CD14-positive monocyte (primary cell): ENCODE data around the gene ZFAND2B. TPM values are rescaled to one million over a fixed set of nuclear protein-coding genes. Genes with fewer than 3 reads are reported as not detected.

Experiments
- DNase-seq, 3 donors: peaks; one replicate each; pipeline ENCODE4 v3.0.0-alpha.2; 2011 to 2022
- H2AFZ ChIP-seq: 2 replicates; pipeline ENCODE4 v1.6.0; 2012; ENCODE audit warnings: mild to moderate bottlenecking, low read depth, low read length, inconsistent platforms; ENCODE audit not compliant: insufficient read depth, poor library complexity, severe bottlenecking
- H3K27ac ChIP-seq, 2 donors: 1 replicate in 1 of 2; 2 replicates in 1 of 2; pipeline ENCODE4 v1.5.1; 2012 to 2013; ENCODE audit warnings: low read length in 2 of 2, control low read depth in 1 of 2, inconsistent platforms in 1 of 2, low read depth in 1 of 2, mild to moderate bottlenecking in 1 of 2
- H3K27me3 ChIP-seq, 2 donors: one replicate each; pipeline versions ENCODE4 v1.6.0 to v1.6.1; 2011 to 2013; ENCODE audit warnings: low read length in 2 of 2; ENCODE audit not compliant: control insufficient read depth in 2 of 2, insufficient read depth in 2 of 2
- H3K36me3 ChIP-seq, 2 donors: replicated peaks in 1 of 2; 1 replicate in 1 of 2; 2 replicates in 1 of 2; pipeline versions ENCODE4 v1.5.1 to v1.6.1; 2012 to 2013; ENCODE audit warnings: low read length in 2 of 2, control low read depth in 1 of 2, inconsistent platforms in 1 of 2, mild to moderate bottlenecking in 1 of 2; ENCODE audit not compliant: insufficient read depth in 2 of 2, control insufficient read depth in 1 of 2
- H3K4me1 ChIP-seq, 2 donors: 1 replicate in 1 of 2; 2 replicates in 1 of 2; pipeline versions ENCODE4 v1.5.1 to v1.6.1; 2012 to 2013; ENCODE audit warnings: low read length in 2 of 2, control low read depth in 1 of 2, inconsistent platforms in 1 of 2, mild to moderate bottlenecking in 1 of 2, moderate library complexity in 1 of 2; ENCODE audit not compliant: insufficient read depth in 2 of 2, control insufficient read depth in 1 of 2
- H3K4me2 ChIP-seq: replicated peaks from 2 replicates; pipeline ENCODE3; 2012; ENCODE audit warnings: low read length, moderate library complexity, mild to moderate bottlenecking; ENCODE audit not compliant: poor library complexity, severe bottlenecking; ENCODE audit errors: extremely low read depth
- H3K4me3 ChIP-seq, 3 experiments: fragments of 200-600 bp in 1 of 3; sonication (generic) in 1 of 3; replicated peaks in 1 of 3; 1 replicate in 2 of 3; 2 replicates in 1 of 3; pipeline ENCODE4 v1.5.1; 2011 to 2013; ENCODE audit warnings: low read length in 3 of 3, mild to moderate bottlenecking in 3 of 3, control low read depth in 2 of 3, low read depth in 2 of 3, inconsistent platforms in 1 of 3, moderate library complexity in 1 of 3
- H3K79me2 ChIP-seq: 2 replicates; pipeline ENCODE4 v1.6.0; 2012; ENCODE audit warnings: mild to moderate bottlenecking, control low read depth, inconsistent platforms, low read length, moderate library complexity; ENCODE audit not compliant: insufficient read depth
- H3K9ac ChIP-seq: 2 replicates; pipeline ENCODE4 v1.6.0; 2017; ENCODE audit warnings: low read length, mild to moderate bottlenecking; ENCODE audit not compliant: insufficient read depth, poor library complexity, severe bottlenecking
- H3K9me3 ChIP-seq, 2 donors: replicated peaks in 1 of 2; 1 replicate in 1 of 2; 2 replicates in 1 of 2; pipeline versions ENCODE4 v1.5.1 to v1.6.1; 2012 to 2013; ENCODE audit warnings: low read length in 2 of 2, control low read depth in 1 of 2; ENCODE audit not compliant: control insufficient read depth in 1 of 2, insufficient read depth in 1 of 2
- H4K20me1 ChIP-seq: 2 replicates; pipeline ENCODE4 v1.6.0; 2012; ENCODE audit warnings: mild to moderate bottlenecking, low read length, control low read depth, moderate library complexity; ENCODE audit not compliant: insufficient read depth
- H3K27ac Mint-ChIP-seq, 7 donors: one replicate each; pipeline ENCODE4 v1.8.0; 2020; ENCODE audit warnings: mild to moderate bottlenecking in 7 of 7, mixed read lengths in 7 of 7, moderate library complexity in 6 of 7, inconsistent platforms in 2 of 7
- H3K27me3 Mint-ChIP-seq, 3 donors: one replicate each; pipeline ENCODE4 v1.8.0; 2021 to 2022; ENCODE audit warnings: low read depth in 3 of 3, mild to moderate bottlenecking in 3 of 3, mixed read lengths in 3 of 3, moderate library complexity in 3 of 3, inconsistent platforms in 1 of 3
- H3K36me3 Mint-ChIP-seq, 2 donors: one replicate each; pipeline ENCODE4 v1.8.0; 2020; ENCODE audit warnings: mixed read lengths in 2 of 2, inconsistent platforms in 1 of 2, mild to moderate bottlenecking in 1 of 2
- H3K4me1 Mint-ChIP-seq: one replicate; pipeline ENCODE4 v1.8.0; 2020; ENCODE audit warnings: mild to moderate bottlenecking, mixed read lengths
- H3K4me3 Mint-ChIP-seq, 2 donors: one replicate each; pipeline ENCODE4 v1.8.0; 2020; ENCODE audit warnings: mild to moderate bottlenecking in 2 of 2, mixed read lengths in 2 of 2, moderate library complexity in 1 of 2
- H3K9me3 Mint-ChIP-seq, 7 donors: one replicate each; pipeline ENCODE4 v1.8.0; 2020 to 2022; ENCODE audit warnings: mixed read lengths in 7 of 7, mild to moderate bottlenecking in 6 of 7, moderate library complexity in 6 of 7, inconsistent platforms in 2 of 7
- CTCF ChIP-seq: fragments of 200-600 bp; IDR thresholded peaks from one replicate; pipeline ENCODE4 v1.8.0; 2022; ENCODE audit warnings: antibody characterized with exemption, mild to moderate bottlenecking
- WGBS: methylation state at CpG from one replicate; pipeline ENCODE4 v1.1.5; 2013; ENCODE audit warnings: missing lambda C conversion rate; ENCODE audit not compliant: insufficient coverage; 5-methylcytosine and 5-hydroxymethylcytosine counted together
- intact Hi-C, 2 donors: fragments of 100-400 bp; cut with micrococcal nuclease; formaldehyde crosslinking; loops; one replicate each; pipeline versions ENCODE4 v1.15.0 to v1.15.1; 2023
- polyA plus RNA-seq, 3 donors: library from polyadenylated mRNA; depleted of rRNA in 1 of 3; unstranded in 2 of 3; stranded (reverse) in 1 of 3; fragments of 300-500 nt in 2 of 3; fragments of >200 nt in 1 of 3; fragmentation: Illumina TruSeq in 2 of 3; gene quantifications; 1 replicate in 2 of 3; 2 replicates in 1 of 3; pipeline ENCODE4 v1.2.3, GENCODE V29; 2012 to 2021

Gene ZFAND2B
- polyA plus RNA-seq, 3 donors, result 45.7 to 98.9 (median 53.2) TPM

GRCh38 chr2:219209236-219210195 is 2.9 kb downstream of the ZFAND2B start:
- no peak for DNase-seq
- H3K4me3 Mint-ChIP-seq, result no peak overlapping the region
- Histone ChIP-seq H2AFZ (no peak overlapping the region), H3K79me2 (no peaks in the 10 kb centered on the region), H3K9me3 (peaks cover 0 to under 1% of the 10 kb centered on the region in 2 donors), H4K20me1 (peaks cover 10% of the 10 kb centered on the region), H3K4me1 (peaks cover 19 to 21% of the 10 kb centered on the region in 2 donors), H3K27me3 (no peaks in the 10 kb centered on the region), H3K9ac (no peak overlapping the region), H3K36me3 (peaks cover 16 to 31% of the 10 kb centered on the region in 2 donors), H3K27ac (no peak overlapping the region), H3K4me2 (no peak overlapping the region), H3K4me3 (no peak overlapping the region)
- peaks cover 39 to 48% of the 10 kb centered on the region in 2 donors for H3K36me3 Mint-ChIP-seq
- H3K4me1 Mint-ChIP-seq, result peaks cover 39% of the 10 kb centered on the region
- TF ChIP-seq CTCF, result no peak
- 25% methylated on average over 9 of the region's 18 CpGs for WGBS
- peaks cover 0 to 5% (median 4%) of the 10 kb centered on the region in 3 donors for H3K27me3 Mint-ChIP-seq
- peaks cover under 1 to 4% (median 2%) of the 10 kb centered on the region in 7 donors for H3K9me3 Mint-ChIP-seq
- intact Hi-C loops, result loop anchor here (2.0 to 5.0 kb wide), 3 partner anchors 39 to 49 kb away; partner anchors contain the start of genes NHEJ1 (in 2 of the 2) and SLC23A3 (in 1 of the 2)
- peak overlapping the region in 1 of 7 donors; percentile 2 for H3K27ac Mint-ChIP-seq

- peaks cover 10% of the 10 kb centered on the region for H4K20me1 ChIP-seq
- H3K79me2 ChIP-seq, result no peaks in the 10 kb centered on the region
- no peak for DNase-seq
- peaks cover 16 to 31% of the 10 kb centered on the region in 2 donors for H3K36me3 ChIP-seq
- no peak overlapping the region for H3K9ac ChIP-seq
- no peak overlapping the region for H3K27ac Mint-ChIP-seq
- no peak overlapping the region for H2AFZ ChIP-seq
- no peaks in the 10 kb centered on the region for H3K27me3 ChIP-seq
- no peaks in the 10 kb centered on the region for H3K9me3 ChIP-seq
- H3K27me3 Mint-ChIP-seq, result peaks cover 0 to 14% (median 8%) of the 10 kb centered on the region in 3 donors
- WGBS, result 89% methylated on average over 20 of the region's 24 CpGs
- no peak for TF ChIP-seq CTCF
- no peak overlapping the region for H3K27ac ChIP-seq
- no peaks in the 10 kb centered on the region for H3K9me3 Mint-ChIP-seq
- H3K4me3 ChIP-seq, result no peak overlapping the region
- H3K4me2 ChIP-seq, result no peak overlapping the region
- H3K36me3 Mint-ChIP-seq, result peaks cover 43 to 48% of the 10 kb centered on the region in 2 donors
- peaks cover 19 to 21% of the 10 kb centered on the region in 2 donors for H3K4me1 ChIP-seq
- H3K4me1 Mint-ChIP-seq, result peaks cover 39% of the 10 kb centered on the region
- H3K4me3 Mint-ChIP-seq, result no peak overlapping the region
- intact Hi-C loops, result loop anchor here (2.0 to 5.0 kb wide), 3 partner anchors 40 to 50 kb away; partner anchors contain the start of genes NHEJ1 (in 2 of the 2) and SLC23A3 (in 1 of the 2)
These were observed 3.8 kb downstream of the ZFAND2B start for GRCh38 chr2:219210196-219210885.
